Ovary (tissue), 9 donors: ENCODE measurements around the gene CFAP65. TPM values are rescaled to one million over a fixed set of nuclear protein-coding genes. Genes with fewer than 3 reads are reported as not detected.
A peak's percentile ranks its signal among the peaks of the same experiment; 100 is the strongest.

Experiments
- DNase-seq, 5 donors: peaks; one replicate each; pipeline ENCODE4 v3.0.0-alpha.2; 2019 to 2020
- H3K27ac ChIP-seq, 2 donors: fragments of 200-600 bp; one replicate each; pipeline versions ENCODE4 v1.5.1 to v1.8.0; 2019 to 2022
- H3K27me3 ChIP-seq: fragments of 200-600 bp; one replicate; pipeline ENCODE4 v1.8.0; 2022
- H3K36me3 ChIP-seq: fragments of 200-600 bp; sonication (generic); one replicate; pipeline ENCODE4 v1.5.1; 2019
- H3K4me1 ChIP-seq: one replicate; pipeline ENCODE4 v1.8.1; 2013; ENCODE audit warnings: mild to moderate bottlenecking, moderate library complexity; ENCODE audit not compliant: insufficient read depth
- H3K4me3 ChIP-seq: fragments of 200-600 bp; sonication (generic); one replicate; pipeline ENCODE4 v1.5.1; 2017
- H3K9me3 ChIP-seq, 2 donors: fragments of 200-600 bp in 1 of 2; sonication (generic) in 1 of 2; one replicate each; pipeline versions ENCODE4 v1.5.1 to v1.8.1; 2013 to 2019; ENCODE audit warnings: mild to moderate bottlenecking in 1 of 2, moderate library complexity in 1 of 2
- CTCF ChIP-seq, 3 donors: fragments of 450-650 bp in 2 of 3; fragments of 200-600 bp in 1 of 3; IDR thresholded peaks; one replicate each; pipeline versions ENCODE4 v1.5.1 to v1.8.0; 2016 to 2022; ENCODE audit warnings: antibody characterized with exemption in 3 of 3, mild to moderate bottlenecking in 1 of 3
- EP300 ChIP-seq: sonication (generic); formaldehyde crosslinking; IDR thresholded peaks from one replicate; pipeline ENCODE4 v1.6.1; 2017; ENCODE audit warnings: antibody characterized with exemption
- POLR2A ChIP-seq: fragments of 450-650 bp; IDR thresholded peaks from one replicate; pipeline ENCODE4 v1.6.1; 2017; ENCODE audit warnings: antibody characterized with exemption, mild to moderate bottlenecking, moderate library complexity
- WGBS, 3 donors: extraction: QIAGEN DNeasy Blood & Tissue Kit in 1 of 3; methylation state at CpG; one replicate each; pipeline versions ENCODE4 v1.1.5 to v1.1.7; 2013 to 2017; 5-methylcytosine and 5-hydroxymethylcytosine counted together
- intact Hi-C, 4 donors: fragments of 100-400 bp; cut with DNase I; formaldehyde crosslinking; loops; one replicate each; pipeline versions ENCODE4 v1.11.0 to v1.15.1; 2022 to 2023
- polyA plus RNA-seq, 2 donors: library from polyadenylated mRNA; stranded (reverse); fragments of 200-250 nt in 1 of 2; fragments of 350-450 nt in 1 of 2; fragmentation: Illumina TruSeq in 1 of 2; extraction: RNeasy Lipid Tissue Mini Kit (QIAGEN cat#74804) in 1 of 2; gene quantifications; one replicate each; pipeline ENCODE4 v1.2.3, GENCODE V29; 2013 to 2014
- total RNA-seq, 7 donors: library from RNA; depleted of rRNA in 2 of 7; stranded (reverse); fragments of >200 nt in 2 of 7; fragmentation: NEBNext Ultra II Directional in 3 of 7; extraction: Animal tissue kit (Norgen Biotek cat#: 25700) in 3 of 7; gene quantifications; one replicate each; pipeline versions ENCODE4 v1.1.0 to v1.2.4, GENCODE V29; 2016 to 2023
- donor health status: DM: no; HTN: no; CAD: no; lungs with moderate emphysema.
- donor health status: DM: no; HTN: no; CAD: no.
- donor health status: Bipolar disorder and iron deficiency.
- donor health status: DM: yes; HTN: yes; CAD: no.
- donor health status: DM: no; HTN: no; CAD: no.
- donor health status: DM: yes; HTN: yes; CAD: no.

CFAP65 gene
- total and polyA plus RNA-seq, 9 donors: 0.04 to 19.6 (median 0.90) TPM; not detected in 3

- 1% methylated on average over 29 to 69 of the region's 69 CpGs for WGBS, 3 donors
These were observed 59.3 kb downstream of the CFAP65 start for GRCh38 chr2:218981881-218982585.

GRCh38 chr2:218981390-218981880, 59.9 kb downstream of the CFAP65 start:
- H3K27ac ChIP-seq: no peak overlapping the region
- H3K27me3 ChIP-seq: no peaks in the 10 kb centered on the region
- peaks cover 15% of the 10 kb centered on the region for H3K4me1 ChIP-seq
- H3K9me3 ChIP-seq: no peaks in the 10 kb centered on the region
- H3K4me3 ChIP-seq: no peak overlapping the region
- no peaks in the 10 kb centered on the region for H3K36me3 ChIP-seq
- TF ChIP-seq CTCF (IDR thresholded peaks at IDR 0.05) (no peak), EP300 (no peak), POLR2A (no peak)
- 3 to 5% (median 3%) methylated on average over 36 to 46 of the region's 46 CpGs for WGBS, 3 donors
- intact Hi-C loops: no loop called here
- no peak for DNase-seq

More at GRCh38 chr2:218981881-218982585, 59.3 kb downstream of the CFAP65 start:
- intact Hi-C loops: no loop called here
- DNase-seq: peak; percentile 28 to 73 (median 35)
- Histone ChIP-seq H3K27ac (no peak overlapping the region), H3K4me1 (peaks cover 15% of the 10 kb centered on the region), H3K9me3 (no peaks in the 10 kb centered on the region), H3K27me3 (peaks cover 3% of the 10 kb centered on the region), H3K4me3 (peak overlapping the region; percentile 29), H3K36me3 (no peaks in the 10 kb centered on the region)
- TF ChIP-seq POLR2A: no peak
- TF ChIP-seq EP300: no peak
- TF ChIP-seq CTCF (IDR thresholded peaks at IDR 0.05): no peak

- peaks cover 15% of the 10 kb centered on the region for H3K4me1 ChIP-seq
- no peak for DNase-seq
- H3K4me3 ChIP-seq: peak overlapping the region; percentile 4
- H3K27ac ChIP-seq: no peak overlapping the region
- WGBS, 3 donors: 6 to 9% (median 7%) methylated on average over 25 to 26 of the region's 26 CpGs
- H3K36me3 ChIP-seq: no peaks in the 10 kb centered on the region
- H3K9me3 ChIP-seq: no peaks in the 10 kb centered on the region
- no peak for TF ChIP-seq CTCF (IDR thresholded peaks at IDR 0.05)
- no peak for TF ChIP-seq EP300
- TF ChIP-seq POLR2A: no peak
- intact Hi-C loops: no loop called here
- H3K27me3 ChIP-seq: no peaks in the 10 kb centered on the region
These were observed 60.5 kb downstream of the CFAP65 start for GRCh38 chr2:218980735-218981389.

- Histone ChIP-seq H3K4me3 (no peak overlapping the region), H3K9me3 (no peaks in the 10 kb centered on the region), H3K36me3 (no peaks in the 10 kb centered on the region), H3K27me3 (no peaks in the 10 kb centered on the region), H3K4me1 (peaks cover 13% of the 10 kb centered on the region), H3K27ac (no peak overlapping the region)
- 2 to 3% (median 2%) methylated on average over 33 to 39 of the region's 39 CpGs for WGBS, 3 donors
- intact Hi-C loops: no loop called here
- TF ChIP-seq CTCF (IDR thresholded peaks at IDR 0.05): peak; percentile 56 to 67 (median 65)
- no peak for TF ChIP-seq EP300
- DNase-seq: peak; percentile 63 to 83 (median 73)
These were observed 61.2 kb downstream of the CFAP65 start for GRCh38 chr2:218979846-218980734.
